Endometrium (tissue), 2 donors: ENCODE measurements around the gene CERK.

Source experiments
- FAIRE-seq: peaks from 2 replicates; lab custom pipeline; 2012; peaks lifted over from hg19 to GRCh38; lab: Jason Lieb, UNC
- donor health status: control.
- donor health status: control.

CERK gene

DNA sequence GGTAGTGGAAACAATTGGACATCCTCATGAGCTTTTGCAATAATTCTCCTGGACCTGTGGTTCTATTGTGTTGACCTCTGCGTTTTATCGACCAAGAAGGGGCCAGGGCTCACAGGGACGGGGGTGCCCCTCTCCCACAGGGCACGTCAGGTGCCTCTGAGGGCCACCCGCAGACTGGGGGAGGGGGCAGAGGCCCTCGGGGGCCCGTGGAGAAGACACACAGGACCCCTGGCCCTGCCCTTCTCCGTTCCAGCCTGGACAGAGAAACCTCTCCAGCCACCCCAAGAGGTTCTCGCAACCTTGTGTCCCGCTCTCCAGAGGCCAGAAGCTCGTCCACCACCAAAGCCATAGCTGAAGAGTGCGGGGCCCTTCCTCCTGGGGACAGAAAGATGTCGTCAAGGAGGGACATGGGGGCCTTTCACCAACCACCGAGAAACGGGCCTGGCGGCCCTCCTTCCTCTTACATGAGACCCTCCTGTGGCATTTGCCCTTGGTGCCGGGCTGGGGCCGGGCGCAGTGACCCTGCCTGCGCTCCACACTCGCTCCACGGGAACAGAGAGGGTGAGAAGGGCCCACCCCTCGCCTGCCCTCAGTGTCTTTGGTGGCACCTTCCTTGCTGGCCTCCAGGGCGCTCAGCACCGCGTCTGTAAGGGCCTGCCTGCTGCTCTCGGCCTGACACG is 60.6 kb downstream of the CERK start:
- no peak for FAIRE-seq

DNA sequence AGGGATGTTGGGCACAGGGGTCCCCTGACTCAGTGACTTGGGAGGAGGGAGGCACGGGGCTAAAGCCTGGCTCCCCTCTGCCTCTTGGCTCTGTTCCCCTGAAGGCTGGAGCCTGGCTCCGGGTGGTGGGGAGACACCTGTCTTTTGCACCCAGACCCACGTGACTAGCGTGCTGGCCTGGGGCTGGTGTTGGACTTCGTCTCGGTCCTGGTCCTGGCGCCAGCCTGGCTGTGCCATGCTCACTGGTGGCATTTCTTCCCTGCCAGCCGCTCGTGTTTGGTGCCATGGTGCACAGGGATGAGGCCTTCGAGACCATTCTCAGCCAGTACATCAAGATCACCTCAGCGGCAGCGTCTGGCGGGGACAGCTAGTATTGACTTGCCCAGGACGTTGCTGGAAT is 61.2 kb downstream of the CERK start:
- no peak for FAIRE-seq

DNA sequence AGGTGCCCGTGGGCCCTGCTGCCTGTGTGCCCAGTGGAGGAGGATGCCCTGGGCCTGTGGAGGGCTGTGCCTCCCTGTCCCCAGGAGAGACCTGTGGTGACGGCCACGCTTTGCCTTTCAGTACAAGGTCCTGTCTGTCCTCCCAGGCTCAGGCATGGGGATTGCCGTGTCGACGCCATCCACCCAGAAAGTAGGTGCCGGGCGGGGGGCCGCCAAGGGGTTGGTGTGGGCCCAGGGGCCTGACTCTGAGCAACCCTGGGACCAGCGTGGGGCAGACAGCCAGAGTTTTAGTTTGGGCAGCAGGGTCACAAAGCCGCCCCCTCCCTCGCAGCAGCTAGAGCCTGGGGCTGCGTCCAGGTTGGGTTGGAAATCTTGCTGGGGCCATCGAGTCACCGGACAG is 61.6 kb downstream of the CERK start:
- FAIRE-seq, result no peak

DNA sequence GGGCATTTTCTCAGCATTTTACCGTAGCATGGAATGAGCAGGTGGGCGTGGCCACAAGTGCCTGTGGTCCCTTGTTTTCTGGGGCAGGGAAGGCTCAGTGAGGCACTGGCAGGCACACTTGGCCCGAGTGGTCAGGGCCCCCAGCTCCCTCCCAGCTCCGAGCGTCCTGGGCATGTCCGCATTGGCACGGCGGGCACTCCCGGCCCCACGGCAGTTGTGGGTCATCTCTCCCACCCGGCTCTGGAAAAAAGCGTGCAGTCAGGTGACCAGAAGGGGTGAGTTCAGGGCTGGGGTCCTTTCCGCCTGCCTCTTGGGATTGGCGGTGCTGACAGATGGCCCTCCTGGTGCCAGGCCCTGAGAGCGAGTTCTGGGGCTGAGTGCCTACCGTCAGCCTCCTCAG is 62.1 kb downstream of the CERK start:
- no peak for FAIRE-seq

DNA sequence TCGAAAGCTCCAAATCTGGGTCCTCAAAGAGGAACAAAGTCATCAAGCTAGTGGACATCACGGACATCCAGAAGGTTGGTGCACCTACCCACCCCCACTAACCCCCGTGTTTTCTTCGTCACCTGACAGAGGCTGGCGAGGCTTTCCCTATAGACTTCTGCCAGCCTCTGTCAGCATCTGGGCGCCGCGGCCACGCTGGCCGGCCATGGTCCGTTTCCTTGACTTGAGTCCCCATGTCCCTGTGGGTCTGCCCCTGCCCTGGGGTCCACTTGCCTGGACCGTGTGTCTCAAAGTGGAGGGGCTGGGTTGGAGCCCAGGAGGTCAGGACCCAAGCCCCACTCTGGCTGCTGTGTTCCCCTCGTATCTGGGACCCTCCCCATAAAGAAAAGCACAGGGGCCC is 62.6 kb downstream of the CERK start:
- no peak for FAIRE-seq

DNA sequence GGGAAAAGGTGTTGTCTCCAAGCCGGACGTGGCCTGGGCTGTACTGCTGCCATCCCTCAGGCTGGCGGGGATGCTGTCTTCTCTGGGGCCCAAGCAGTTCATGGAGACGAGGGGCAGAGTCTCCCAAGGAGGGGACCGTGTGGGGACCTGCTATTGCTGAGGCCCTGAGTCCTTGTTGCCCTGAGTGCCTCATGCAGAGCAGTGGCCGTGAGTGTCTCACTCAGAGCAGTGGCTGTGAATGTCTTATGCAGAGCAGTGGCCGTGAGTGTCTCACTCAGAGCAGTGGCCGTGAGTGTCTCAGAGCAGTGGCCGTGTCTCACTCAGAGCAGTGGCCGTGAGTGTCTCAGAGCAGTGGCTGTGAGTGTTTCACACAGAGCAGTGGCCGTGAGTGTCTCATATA is 63.1 kb downstream of the CERK start:
- FAIRE-seq, result no peak

DNA sequence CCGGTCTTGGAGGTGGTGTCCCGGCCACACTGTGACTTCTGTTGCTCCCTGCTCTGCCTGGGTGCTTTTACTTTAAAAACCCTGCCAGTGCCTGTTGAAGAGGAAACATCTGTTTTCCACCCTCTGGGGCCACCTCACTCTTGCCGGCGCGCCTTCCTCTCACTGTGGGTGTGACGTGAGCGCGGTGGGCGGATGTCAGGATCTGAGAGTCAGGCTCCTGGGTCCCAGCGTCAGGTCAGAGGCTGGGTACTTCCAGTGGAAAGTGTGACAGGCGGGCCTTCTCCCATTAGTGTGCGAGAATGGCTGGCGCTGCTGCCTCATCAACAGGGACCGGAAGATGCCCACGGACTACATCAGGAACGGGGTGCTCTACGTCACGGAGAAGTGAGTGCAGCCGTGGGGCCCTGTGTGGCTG is 63.7 kb downstream of the CERK start:
- FAIRE-seq, result no peak

DNA sequence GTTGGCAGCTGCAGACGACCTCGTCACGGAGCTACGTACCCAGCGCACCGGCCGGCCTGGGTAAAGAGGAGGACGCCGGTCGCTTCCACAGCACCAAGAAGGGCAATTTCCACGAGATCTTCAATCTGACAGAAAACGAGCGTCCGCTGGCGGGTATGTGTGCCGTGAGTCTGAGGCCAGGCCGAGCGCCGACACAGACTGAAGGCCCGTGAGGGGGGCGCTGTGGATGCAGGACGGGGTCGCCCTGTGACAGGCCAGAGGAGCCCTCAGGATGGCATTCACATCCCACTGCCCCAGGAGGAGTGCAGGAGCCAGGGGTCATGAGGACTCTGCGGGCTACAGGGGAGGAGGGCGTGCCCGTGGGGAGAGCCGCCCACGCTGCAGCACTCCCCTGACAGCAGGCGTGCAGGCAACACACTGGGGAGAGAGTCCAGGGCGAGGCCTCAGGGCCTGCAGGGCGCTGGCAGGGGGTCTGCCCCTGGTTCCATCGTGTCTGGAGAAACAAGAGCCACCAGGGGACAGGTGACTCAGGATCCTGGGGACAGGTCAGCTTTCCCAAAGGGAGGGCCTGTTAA is 64.3 kb downstream of the CERK start:
- FAIRE-seq, result no peak

DNA sequence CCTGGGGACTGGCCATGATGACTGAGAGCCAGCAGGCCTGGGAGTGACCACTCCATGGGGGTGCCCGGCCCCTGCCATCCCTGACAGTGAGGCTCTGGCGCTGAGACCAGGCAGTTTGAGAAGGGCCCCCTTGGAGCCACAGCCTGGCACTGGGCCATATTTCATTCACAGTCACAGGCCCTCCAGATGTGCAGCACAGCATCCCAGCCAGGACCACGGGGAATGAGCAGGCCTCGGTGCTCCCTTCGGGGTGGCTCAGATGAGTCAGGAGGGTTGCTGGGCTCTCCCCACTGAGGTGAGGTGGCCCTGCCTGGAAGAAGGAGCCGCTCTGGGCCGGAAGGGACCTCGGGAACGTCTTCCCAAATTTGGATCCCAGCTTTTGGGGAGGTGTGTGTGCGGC is 64.8 kb downstream of the CERK start:
- FAIRE-seq, result no peak

DNA sequence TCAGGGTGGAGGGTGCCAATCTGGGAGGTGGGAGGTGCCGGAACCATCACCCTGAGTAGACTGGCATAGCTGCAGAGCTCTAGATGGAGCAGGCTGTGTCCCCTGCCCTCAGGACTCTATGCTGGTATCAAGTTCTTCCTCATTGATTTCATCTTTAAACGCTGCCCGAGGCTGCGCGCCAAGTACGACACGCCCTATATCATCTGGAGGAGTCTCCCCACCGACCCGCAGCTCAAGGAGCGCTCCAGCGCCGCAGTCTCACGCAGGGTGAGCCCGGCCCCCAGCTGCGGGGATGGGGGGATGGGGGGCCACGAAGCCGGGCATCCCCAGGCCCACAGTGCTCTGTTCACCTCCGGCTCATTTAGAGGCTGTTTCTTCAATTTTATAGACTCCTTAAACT is 65.3 kb downstream of the CERK start:
- no peak for FAIRE-seq

DNA sequence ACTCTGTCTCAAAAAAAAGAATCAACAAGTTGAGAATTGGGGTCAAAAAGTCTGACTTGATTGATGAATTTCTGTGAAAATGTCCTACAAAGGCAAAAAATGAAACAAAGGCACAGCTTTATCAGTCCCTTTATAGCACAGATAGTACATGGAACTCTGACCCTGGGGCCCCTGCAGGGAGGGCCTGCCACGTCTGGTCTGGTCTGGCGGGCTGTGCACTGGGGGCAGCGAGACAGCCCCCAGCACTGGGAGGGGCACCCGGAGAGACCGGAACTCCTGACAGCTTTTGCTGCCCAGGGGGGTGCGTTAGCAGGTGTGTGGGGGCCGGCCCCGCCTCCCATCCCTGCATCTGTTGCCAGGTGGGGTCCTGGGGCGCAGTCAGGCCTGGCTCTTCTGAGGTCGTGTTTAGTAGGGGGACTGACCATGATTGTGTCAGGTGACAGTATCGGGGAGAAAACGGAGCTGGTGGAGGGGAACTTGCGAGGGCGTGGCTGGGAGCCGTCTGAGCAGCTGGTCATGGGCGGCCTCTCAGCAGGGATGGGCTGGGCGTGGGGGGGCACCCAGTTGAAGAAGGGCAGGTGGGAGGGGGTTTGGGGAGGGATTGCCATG is 66.1 kb downstream of the CERK start:
- FAIRE-seq, result no peak

DNA sequence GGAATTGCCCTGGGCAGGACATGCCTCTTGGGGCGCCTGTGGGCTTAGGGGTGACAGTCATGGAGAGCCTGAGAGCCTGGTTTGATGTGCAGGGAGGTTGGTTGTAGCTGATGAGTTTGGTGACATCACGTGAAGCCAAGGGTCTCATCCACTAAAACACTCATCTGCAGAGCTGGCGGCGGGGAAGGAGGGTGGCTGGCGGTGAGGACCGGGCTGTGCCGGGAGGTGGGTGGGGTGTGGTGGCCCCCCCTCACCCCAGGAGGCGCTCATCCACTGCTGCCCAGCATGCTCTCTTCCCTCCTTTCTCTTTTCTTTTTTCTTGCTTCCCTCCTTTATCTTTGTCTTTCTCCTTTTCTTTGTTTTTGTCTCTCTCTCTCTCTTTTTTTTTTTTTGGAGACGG is 68.9 kb downstream of the CERK start:
- FAIRE-seq, result no peak

DNA sequence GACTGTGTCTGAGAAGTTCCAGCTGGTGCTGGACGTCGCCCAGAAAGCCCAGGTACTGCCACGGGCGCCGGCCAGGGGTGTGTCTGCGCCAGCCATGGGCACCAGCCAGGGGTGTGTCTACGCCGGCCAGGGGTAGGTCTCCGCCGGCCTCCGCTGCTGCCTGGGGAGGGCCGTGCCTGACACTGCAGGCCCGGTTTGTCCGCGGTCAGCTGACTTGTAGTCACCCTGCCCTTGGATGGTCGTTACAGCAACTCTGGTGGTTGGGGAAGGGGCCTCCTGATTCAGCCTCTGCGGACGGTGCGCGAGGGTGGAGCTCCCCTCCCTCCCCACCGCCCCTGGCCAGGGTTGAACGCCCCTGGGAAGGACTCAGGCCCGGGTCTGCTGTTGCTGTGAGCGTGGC is 69.9 kb downstream of the CERK start:
- FAIRE-seq, result no peak

DNA sequence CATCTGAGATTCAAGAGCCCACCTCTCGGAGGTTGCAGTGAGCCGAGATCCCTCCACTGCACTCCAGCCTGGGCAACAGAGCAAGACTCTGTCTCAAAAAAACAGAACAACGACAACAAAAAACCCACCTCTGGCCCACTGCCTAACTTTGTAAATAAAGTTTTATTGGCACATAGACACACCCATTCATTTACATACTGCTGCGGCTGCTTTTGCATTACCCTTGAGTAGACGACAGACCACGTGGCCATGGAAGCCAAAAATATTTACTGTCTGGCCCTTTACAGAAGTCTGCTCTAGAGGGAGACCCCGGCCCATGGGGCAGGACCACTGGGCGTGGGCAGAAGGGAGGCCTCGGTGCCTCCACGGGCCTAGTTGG is 70.8 kb downstream of the CERK start:
- FAIRE-seq, result no peak

DNA sequence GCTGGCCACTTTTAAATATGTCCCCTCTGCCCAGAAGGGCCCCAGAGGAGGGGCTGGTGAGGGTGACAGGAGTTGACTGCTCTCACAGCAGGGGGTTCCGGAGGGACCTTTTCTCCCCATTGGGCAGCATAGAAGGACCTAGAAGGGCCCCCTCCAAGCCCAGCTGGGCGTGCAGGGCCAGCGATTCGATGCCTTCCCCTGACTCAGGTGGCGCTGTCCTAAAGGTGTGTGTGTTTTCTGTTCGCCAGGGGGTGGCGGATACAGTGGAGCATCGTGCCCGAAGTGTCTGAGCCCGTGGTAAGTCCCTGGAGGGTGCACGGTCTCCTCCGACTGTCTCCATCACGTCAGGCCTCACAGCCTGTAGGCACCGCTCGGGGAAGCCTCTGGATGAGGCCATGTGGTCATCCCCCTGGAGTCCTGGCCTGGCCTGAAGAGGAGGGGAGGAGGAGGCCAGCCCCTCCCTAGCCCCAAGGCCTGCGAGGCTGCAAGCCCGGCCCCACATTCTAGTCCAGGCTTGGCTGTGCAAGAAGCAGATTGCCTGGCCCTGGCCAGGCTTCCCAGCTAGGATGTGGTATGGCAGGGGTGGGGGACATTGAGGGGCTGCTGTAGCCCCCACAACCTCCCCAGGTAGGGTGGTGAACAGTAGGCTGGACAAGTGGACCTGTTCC is 71.3 kb downstream of the CERK start:
- FAIRE-seq, result no peak

DNA sequence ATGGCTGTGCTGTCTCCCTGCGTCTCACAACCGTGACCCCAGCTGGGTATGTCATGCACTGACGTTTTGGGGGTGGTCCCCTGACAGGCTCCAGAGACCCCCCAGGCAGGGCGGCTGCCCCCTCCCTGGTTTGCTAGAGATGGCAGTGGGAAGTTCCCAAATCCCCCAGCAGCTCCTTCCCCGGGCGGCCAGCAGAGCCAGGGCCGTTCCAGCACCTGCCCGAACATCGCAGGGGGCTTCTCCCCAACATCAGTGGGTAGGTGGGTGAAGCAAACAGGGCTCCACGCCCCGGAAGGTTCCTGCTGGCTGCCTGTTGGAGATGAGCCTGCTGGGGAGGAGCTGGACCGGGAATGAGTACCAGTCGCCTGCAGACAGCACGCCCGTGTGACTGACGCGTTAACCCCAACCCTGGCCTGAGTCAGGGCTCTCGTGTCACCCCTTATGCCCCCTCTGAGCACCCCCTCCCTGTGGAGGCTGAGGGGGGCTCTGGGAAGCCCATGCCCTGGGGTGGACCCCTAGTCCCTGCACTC is 72.2 kb downstream of the CERK start:
- no peak for FAIRE-seq

DNA sequence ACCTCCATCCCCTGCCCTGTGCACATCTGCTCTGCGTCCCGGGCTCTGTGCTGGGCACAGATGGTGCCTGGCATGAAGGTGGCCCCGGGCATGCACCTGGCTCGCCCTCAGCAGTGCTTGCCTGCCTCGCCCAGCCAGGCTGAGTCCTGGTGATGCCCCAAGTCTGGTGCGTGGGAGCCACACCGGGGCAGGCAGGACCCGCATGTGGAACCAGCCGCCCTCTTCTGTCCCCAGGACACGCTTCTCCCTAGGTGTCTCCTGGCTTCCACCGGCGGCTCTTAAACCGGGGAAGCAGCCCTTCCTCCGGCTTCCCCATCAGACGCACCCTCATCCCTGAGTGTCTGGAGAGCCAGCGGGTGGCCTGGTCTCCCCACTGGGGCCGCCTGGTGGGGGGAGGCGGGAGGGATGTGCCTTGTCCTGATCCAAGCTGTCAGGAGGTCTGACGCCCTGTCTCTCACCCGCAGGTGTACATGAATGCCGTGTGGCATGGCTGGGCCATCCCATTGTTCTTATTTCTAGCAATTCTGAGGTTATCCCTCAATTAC is 72.8 kb downstream of the CERK start:
- no peak for FAIRE-seq

DNA sequence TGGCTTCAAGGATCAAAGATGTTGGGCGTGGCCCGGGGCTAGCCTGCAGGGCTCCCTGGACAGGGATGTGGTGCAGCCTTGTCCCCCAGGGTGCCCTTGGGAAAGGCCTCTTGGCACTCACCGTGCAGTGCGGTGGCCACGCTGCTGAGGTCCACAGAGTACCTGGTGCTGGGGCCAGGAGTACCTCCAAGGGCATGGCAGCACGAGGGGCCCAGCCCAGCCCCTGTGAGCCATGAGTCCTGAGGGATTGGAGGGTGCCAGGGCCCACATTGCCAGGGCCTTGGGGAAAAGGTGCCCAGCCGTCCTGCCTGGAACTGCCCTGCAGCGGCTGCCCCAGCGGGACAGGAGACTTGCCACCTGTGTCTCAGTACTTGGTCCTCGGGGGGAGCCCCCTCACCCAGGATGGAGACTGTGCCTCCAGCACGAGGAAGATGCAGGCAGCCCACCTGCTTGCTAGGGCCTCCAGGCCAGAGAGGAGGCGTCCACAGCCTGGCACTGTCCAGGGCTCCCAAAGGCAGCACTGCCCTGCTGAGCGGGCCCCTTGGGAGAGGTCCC is 73.7 kb downstream of the CERK start:
- FAIRE-seq, result no peak

DNA sequence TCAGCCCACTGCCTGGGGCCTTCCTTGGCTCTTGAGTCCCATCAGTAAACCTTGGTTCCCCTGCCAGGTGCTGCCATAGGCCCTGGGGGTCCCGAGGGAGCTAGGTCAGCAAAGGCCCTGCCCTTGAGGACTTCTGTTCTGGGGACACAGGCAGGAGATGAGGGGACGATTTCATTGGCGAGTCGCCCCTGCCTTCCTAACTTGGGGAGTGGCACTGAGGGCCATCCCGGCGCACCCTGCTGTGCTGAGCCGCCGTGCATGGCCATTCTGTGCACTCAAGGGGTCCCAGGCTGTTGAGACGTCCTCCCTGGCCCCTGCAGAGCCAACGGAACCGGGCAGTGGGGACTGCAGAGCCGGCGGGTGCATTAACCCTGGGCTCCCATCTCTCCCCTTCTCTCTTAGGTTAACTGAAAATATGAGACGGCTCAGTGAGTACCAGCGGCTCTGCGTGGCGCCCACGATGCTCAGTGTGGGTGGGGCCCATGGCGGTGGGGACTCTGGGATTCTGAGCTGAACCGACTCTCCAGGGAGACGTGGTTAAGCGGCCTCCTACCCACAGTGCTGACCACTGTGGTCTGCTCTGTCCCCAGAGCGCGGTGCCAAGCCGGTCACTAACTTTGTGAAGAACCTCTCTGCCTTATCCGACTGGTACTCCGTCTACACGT is 74.5 kb downstream of the CERK start:
- no peak for FAIRE-seq

DNA sequence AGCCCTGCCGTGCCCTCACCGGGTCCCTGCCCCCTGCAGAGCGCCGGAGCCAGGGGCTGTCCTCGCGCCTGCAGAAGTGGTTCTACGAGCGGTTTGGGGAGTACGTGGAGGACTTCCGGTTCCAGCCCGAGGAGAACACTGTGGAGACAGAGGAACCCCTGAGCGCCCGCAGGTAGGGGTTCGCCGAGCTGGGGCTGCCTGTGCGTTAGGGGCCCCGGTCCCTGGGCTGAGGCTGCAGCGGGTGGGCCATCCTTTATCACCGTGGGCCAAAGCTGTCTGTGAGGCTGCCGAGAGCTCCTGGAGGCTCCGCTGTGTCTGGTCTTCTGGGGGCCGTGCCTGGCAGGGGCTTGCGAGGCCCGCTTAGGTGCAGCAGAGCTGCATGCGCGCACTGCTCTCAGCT is 75.1 kb downstream of the CERK start:
- no peak for FAIRE-seq

DNA sequence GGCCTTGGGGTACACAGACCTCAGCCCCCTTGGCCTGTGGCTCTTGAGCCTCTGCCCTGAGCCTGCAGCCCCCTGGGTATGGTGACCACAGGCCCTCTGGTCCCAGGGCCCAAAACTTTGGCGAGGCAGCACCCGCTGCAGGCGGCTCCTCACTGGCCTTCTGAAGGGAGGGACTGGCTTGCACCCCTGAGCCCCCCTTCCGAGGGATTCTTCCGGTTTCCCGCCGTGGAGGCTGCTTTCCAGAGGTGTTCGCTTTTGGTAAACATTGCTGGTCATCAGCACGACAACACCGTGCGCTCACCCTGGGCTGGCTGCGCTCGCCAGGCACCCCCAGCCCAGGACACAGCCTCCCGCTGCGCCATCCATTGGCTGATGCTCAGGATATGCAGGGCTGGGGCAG is 75.8 kb downstream of the CERK start:
- FAIRE-seq, result no peak

DNA sequence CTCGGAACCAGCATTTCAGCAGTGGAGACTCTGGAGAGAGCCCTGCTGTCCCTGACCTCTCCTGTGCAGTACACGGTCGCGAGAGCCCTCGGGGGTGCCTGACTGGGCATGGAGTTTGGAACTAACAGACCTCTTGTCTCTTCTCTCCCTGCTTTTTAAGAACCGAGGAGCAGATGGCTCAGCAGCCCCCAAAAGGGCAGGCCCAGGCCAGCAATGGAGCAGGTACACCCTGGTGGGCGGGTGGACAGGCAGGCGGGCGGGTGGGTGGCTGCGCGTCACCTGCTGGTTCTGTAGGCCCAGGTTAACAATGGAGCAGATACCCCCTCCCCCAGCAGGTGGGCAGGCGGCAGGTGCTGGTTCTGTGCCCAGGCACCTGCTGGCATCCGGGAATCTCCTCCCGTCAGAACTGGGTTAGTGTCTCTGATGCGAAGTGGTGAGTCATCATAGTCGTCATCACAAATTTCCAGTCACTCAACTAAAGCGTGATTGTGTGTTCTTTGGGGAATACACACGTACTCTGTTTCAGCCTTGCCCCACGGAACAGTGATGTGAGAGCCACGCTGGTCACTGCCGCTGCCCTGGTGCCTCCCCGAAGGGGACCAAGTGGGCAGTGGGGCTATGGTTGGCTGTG is 76.7 kb downstream of the CERK start:
- no peak for FAIRE-seq
